Natural killer cell (primary cell): Measurements from ENCODE around the gene PLCB1. TPM values are rescaled to one million over a fixed set of nuclear protein-coding genes. Genes with fewer than 3 reads are reported as not detected.

ENCODE experiments used
- ATAC-seq, 3 donors: fragments of 150-1000 bp in 2 of 3; fragments of 200-7000 bp in 1 of 3; cut with Tn5 transposase; 1 replicate in 1 of 3; 2 replicates in 2 of 3; pipeline ENCODE4 v1.10.0; 2021; ENCODE audit warnings: mild to moderate bottlenecking in 2 of 3, moderate library complexity in 2 of 3
- DNase-seq, 2 donors: peaks; one replicate each; pipeline versions ENCODE4 v3.0.0 to v3.0.0-alpha.2; 2013 to 2021; ENCODE audit warnings: mixed read lengths in 1 of 2
- H3K27ac ChIP-seq: one replicate; pipeline ENCODE4 v1.5.1; 2013; ENCODE audit warnings: mild to moderate bottlenecking, low read length
- H3K27me3 ChIP-seq: one replicate; pipeline ENCODE4 v1.6.1; 2013; ENCODE audit warnings: low read length; ENCODE audit not compliant: control insufficient read depth, insufficient read depth
- H3K36me3 ChIP-seq: one replicate; pipeline ENCODE4 v1.6.1; 2013; ENCODE audit warnings: low read length; ENCODE audit not compliant: control insufficient read depth, insufficient read depth
- H3K4me1 ChIP-seq: one replicate; pipeline ENCODE4 v1.6.1; 2013; ENCODE audit warnings: low read length; ENCODE audit not compliant: control insufficient read depth, insufficient read depth
- H3K4me3 ChIP-seq: one replicate; pipeline ENCODE4 v1.5.1; 2013; ENCODE audit warnings: low read length
- H3K9me3 ChIP-seq: one replicate; pipeline ENCODE4 v1.6.1; 2013; ENCODE audit warnings: low read length; ENCODE audit not compliant: control insufficient read depth, insufficient read depth
- H3K27ac Mint-ChIP-seq, 2 donors: one replicate each; pipeline ENCODE4 v1.8.0; 2022; ENCODE audit warnings: mild to moderate bottlenecking in 2 of 2, mixed read lengths in 2 of 2, moderate library complexity in 1 of 2
- H3K27me3 Mint-ChIP-seq, 2 donors: one replicate each; pipeline ENCODE4 v1.8.0; 2022; ENCODE audit warnings: low read depth in 2 of 2, mixed read lengths in 2 of 2
- H3K36me3 Mint-ChIP-seq: one replicate; pipeline ENCODE4 v1.8.0; 2022; ENCODE audit warnings: mixed read lengths
- H3K4me1 Mint-ChIP-seq, 2 donors: one replicate each; pipeline ENCODE4 v1.8.0; 2022; ENCODE audit warnings: mixed read lengths in 2 of 2
- H3K4me3 Mint-ChIP-seq: one replicate; pipeline ENCODE4 v1.8.0; 2022; ENCODE audit warnings: mild to moderate bottlenecking, moderate library complexity, mixed read lengths
- H3K9me3 Mint-ChIP-seq, 2 donors: one replicate each; pipeline ENCODE4 v1.8.0; 2022; ENCODE audit warnings: mixed read lengths in 2 of 2
- CTCF ChIP-seq: fragments of 200-600 bp; IDR thresholded peaks from one replicate; pipeline ENCODE4 v1.8.0; 2022; ENCODE audit warnings: antibody characterized with exemption
- WGBS: methylation state at CpG from one replicate; pipeline ENCODE4 v1.1.7; 2013; ENCODE audit warnings: missing lambda C conversion rate; ENCODE audit not compliant: insufficient coverage; 5-methylcytosine and 5-hydroxymethylcytosine counted together
- intact Hi-C: fragments of 100-400 bp; cut with micrococcal nuclease; formaldehyde crosslinking; loops from one replicate; pipeline ENCODE4 v1.14.2; 2022
- total RNA-seq, 4 donors: library from RNA; stranded (reverse); fragments of 120-200 nt in 1 of 4; gene quantifications; one replicate each; pipeline versions ENCODE4 v1.2.3 to v1.2.4, GENCODE V29; 2013 to 2022

PLCB1 gene
- total RNA-seq, 3 donors from 2014 or later (not counting 1 experiment from before 2014, with no cell fraction given): 48.7 to 66.2 (median 57.7) TPM

GRCh38 chr20:8223091-8223870, 91.2 kb downstream of the PLCB1 start:
- peaks cover 13 to 40% of the 10 kb centered on the region in 2 donors for H3K4me1 Mint-ChIP-seq
- H3K27me3 Mint-ChIP-seq: no peaks in the 10 kb centered on the region
- no peak overlapping the region for H3K27ac Mint-ChIP-seq
- Histone ChIP-seq H3K4me3 (no peak overlapping the region), H3K9me3 (no peaks in the 10 kb centered on the region), H3K36me3 (no peaks in the 10 kb centered on the region), H3K4me1 (peaks cover 1% of the 10 kb centered on the region), H3K27me3 (no peaks in the 10 kb centered on the region), H3K27ac (no peak overlapping the region)
- WGBS: no CpG with 5 or more reads among the region's 2 CpGs
- no peak for ATAC-seq
- H3K36me3 Mint-ChIP-seq: no peaks in the 10 kb centered on the region
- no peaks in the 10 kb centered on the region for H3K9me3 Mint-ChIP-seq
- TF ChIP-seq CTCF: no peak
- DNase-seq: no peak
- no peak overlapping the region for H3K4me3 Mint-ChIP-seq
- intact Hi-C loops: no loop called here

GRCh38 chr20:8225658-8226057, 93.6 kb downstream of the PLCB1 start:
- ATAC-seq: no peak
- no peaks in the 10 kb centered on the region for H3K9me3 ChIP-seq
- no peak overlapping the region for H3K27ac ChIP-seq
- Mint-ChIP-seq H3K9me3 (no peaks in the 10 kb centered on the region), H3K4me1 (peaks cover 16 to 35% of the 10 kb centered on the region in 2 donors), H3K27me3 (no peaks in the 10 kb centered on the region), H3K4me3 (no peak overlapping the region), H3K36me3 (no peaks in the 10 kb centered on the region), H3K27ac (no peak overlapping the region)
- DNase-seq: no peak
- H3K27me3 ChIP-seq: no peaks in the 10 kb centered on the region
- peaks cover 3% of the 10 kb centered on the region for H3K4me1 ChIP-seq
- no peak overlapping the region for H3K4me3 ChIP-seq
- no peak for TF ChIP-seq CTCF
- whole genome bisulfite sequencing: 87% methylated on average over 3 of the region's 3 CpGs
- intact Hi-C loops: no loop called here
- no peaks in the 10 kb centered on the region for H3K36me3 ChIP-seq

- Histone ChIP-seq H3K4me3 (no peak overlapping the region), H3K27me3 (no peaks in the 10 kb centered on the region), H3K27ac (no peak overlapping the region), H3K9me3 (no peaks in the 10 kb centered on the region), H3K36me3 (no peaks in the 10 kb centered on the region), H3K4me1 (peaks cover 3% of the 10 kb centered on the region)
- no peaks in the 10 kb centered on the region for H3K9me3 Mint-ChIP-seq
- ATAC-seq (no peak), DNase-seq (no peak)
- H3K27ac Mint-ChIP-seq: no peak overlapping the region
- TF ChIP-seq CTCF: no peak
- WGBS: 91% methylated on average over 2 of the region's 2 CpGs
- peaks cover 20 to 35% of the 10 kb centered on the region in 2 donors for H3K4me1 Mint-ChIP-seq
- no peak overlapping the region for H3K4me3 Mint-ChIP-seq
- H3K27me3 Mint-ChIP-seq: no peaks in the 10 kb centered on the region
- H3K36me3 Mint-ChIP-seq: no peaks in the 10 kb centered on the region
- intact Hi-C loops: no loop called here
These were observed 94.0 kb downstream of the PLCB1 start for GRCh38 chr20:8226106-8226505.

GRCh38 chr20:8227293-8227692, 95.2 kb downstream of the PLCB1 start:
- Histone ChIP-seq H3K27ac (no peak overlapping the region), H3K4me1 (peaks cover 3% of the 10 kb centered on the region), H3K27me3 (no peaks in the 10 kb centered on the region), H3K36me3 (no peaks in the 10 kb centered on the region), H3K4me3 (no peak overlapping the region), H3K9me3 (no peaks in the 10 kb centered on the region)
- WGBS: 100% methylated on average over 3 of the region's 3 CpGs
- no peak for TF ChIP-seq CTCF
- Mint-ChIP-seq H3K27ac (no peak overlapping the region), H3K27me3 (no peaks in the 10 kb centered on the region), H3K4me3 (no peak overlapping the region), H3K9me3 (no peaks in the 10 kb centered on the region), H3K4me1 (peaks cover 26 to 37% of the 10 kb centered on the region in 2 donors), H3K36me3 (no peaks in the 10 kb centered on the region)
- ATAC-seq (no peak), DNase-seq (no peak)
- intact Hi-C loops: no loop called here
